Endothelial cell of umbilical vein (primary cell): Measurements from ENCODE around the gene SERBP1. TPM values are rescaled to one million over a fixed set of nuclear protein-coding genes. Genes with fewer than 3 reads are reported as not detected.

Experiments
- BruUV-seq: library from RNA; stranded (reverse); fragments of 400-500 nt; replicated peaks from 2 replicates; lab custom pipeline; 2021; lab: Mats Ljungman, UMichigan
- CTCF ChIA-PET: fragments of 300-600, 350-600 bp; sonication (Branson Sonifier 250); formaldehyde crosslinking; loops from one replicate; lab custom pipeline; 2021; ENCODE audit warnings: antibody characterized with exemption, inconsistent platforms; lab: Charles Lee
- POLR2A ChIA-PET: fragments of 300-600, 350-600 bp; sonication (Branson Sonifier 250); formaldehyde crosslinking; loops from one replicate; lab custom pipeline; 2021; ENCODE audit warnings: antibody characterized with exemption, inconsistent platforms; lab: Charles Lee
- DNase-seq: peaks from one replicate; pipeline ENCODE4 v3.0.0-alpha.2; 2011; ENCODE audit warnings: low read depth, low spot score
- FAIRE-seq: peaks from 2 replicates; lab custom pipeline; 2011; peaks lifted over from hg19 to GRCh38; lab: Jason Lieb, UNC
- H2AFZ ChIP-seq: 2 replicates; pipeline ENCODE4 v1.6.0; 2012; ENCODE audit warnings: low read depth, low read length, control low read depth, inconsistent platforms
- H3K27ac ChIP-seq: 2 replicates; pipeline ENCODE4 v1.5.1; 2011; ENCODE audit warnings: low read depth, mild to moderate bottlenecking, control low read depth, low read length, moderate library complexity; ENCODE audit not compliant: insufficient read depth
- H3K27me3 ChIP-seq, 2 experiments: 2 replicates each; pipeline versions ENCODE4 v1.6.0 to v1.6.1; 2011; ENCODE audit warnings: low read length in 2 of 2, mixed read lengths in 1 of 2; ENCODE audit not compliant: control insufficient read depth in 2 of 2, insufficient read depth in 2 of 2
- H3K36me3 ChIP-seq, 2 experiments: 2 replicates in 1 of 2; 3 replicates in 1 of 2; pipeline ENCODE4 v1.5.1; 2011; ENCODE audit warnings: low read length in 2 of 2, mild to moderate bottlenecking in 1 of 2, moderate library complexity in 1 of 2; ENCODE audit not compliant: control insufficient read depth in 2 of 2, insufficient read depth in 2 of 2; ENCODE audit errors: extremely low read depth in 1 of 2
- H3K4me1 ChIP-seq: 3 replicates; pipeline ENCODE4 v1.5.1; 2011; ENCODE audit warnings: mild to moderate bottlenecking, low read length; ENCODE audit not compliant: control insufficient read depth, insufficient read depth; ENCODE audit errors: extremely low read depth
- H3K4me2 ChIP-seq: 2 replicates; pipeline ENCODE4 v1.6.1; 2011; ENCODE audit warnings: low read length, control low read depth, mixed read lengths; ENCODE audit not compliant: insufficient read depth
- H3K4me3 ChIP-seq, 3 experiments: fragments of 200-600 bp in 1 of 3; sonication (generic), shearing (Covaris generic) in 1 of 3; replicated peaks in 1 of 3; 2 replicates each; pipeline ENCODE4 v1.5.1; 2011 to 2016; ENCODE audit warnings: control low read depth in 3 of 3, low read length in 3 of 3, mild to moderate bottlenecking in 2 of 3, inconsistent platforms in 1 of 3, low read depth in 1 of 3, moderate library complexity in 1 of 3; ENCODE audit not compliant: insufficient read depth in 1 of 3
- H3K79me2 ChIP-seq: 2 replicates; pipeline ENCODE4 v1.6.0; 2012; ENCODE audit warnings: low read length, inconsistent platforms; ENCODE audit not compliant: control insufficient read depth, insufficient read depth
- H3K9ac ChIP-seq: replicated peaks from 2 replicates; pipeline ENCODE3; 2011; ENCODE audit warnings: low read length, control low read depth; ENCODE audit not compliant: insufficient read depth; ENCODE audit errors: extremely low read depth
- H3K9me1 ChIP-seq: replicated peaks from 3 replicates; pipeline ENCODE4 v1.6.0; 2011; ENCODE audit warnings: mild to moderate bottlenecking, low read length; ENCODE audit not compliant: control insufficient read depth, insufficient read depth; ENCODE audit errors: extremely low read depth
- H3K9me3 ChIP-seq: replicated peaks from 2 replicates; pipeline ENCODE4 v1.5.1; 2012; ENCODE audit warnings: low read length, inconsistent platforms; ENCODE audit not compliant: control insufficient read depth, insufficient read depth
- H4K20me1 ChIP-seq: replicated peaks from 2 replicates; pipeline ENCODE3; 2011; ENCODE audit warnings: mild to moderate bottlenecking, low read length; ENCODE audit not compliant: control insufficient read depth, insufficient read depth; ENCODE audit errors: extremely low read depth
- EZH2 ChIP-seq: IDR thresholded peaks from 2 replicates; pipeline ENCODE4 v1.6.1; 2012; ENCODE audit warnings: borderline replicate concordance, low read depth, mild to moderate bottlenecking, moderate library complexity, low read length, inconsistent platforms; ENCODE audit not compliant: severe bottlenecking
- GATA2 ChIP-seq: IDR thresholded peaks from 2 replicates; pipeline ENCODE4 v1.7.0; 2011; ENCODE audit warnings: low read depth, mild to moderate bottlenecking, moderate library complexity, mixed read lengths, low read length; ENCODE audit not compliant: insufficient read length, insufficient read depth
- JUN ChIP-seq: IDR thresholded peaks from 2 replicates; pipeline ENCODE4 v1.6.1; 2011; ENCODE audit warnings: borderline replicate concordance, low read depth; ENCODE audit not compliant: insufficient read length, insufficient read depth
- MYC ChIP-seq: IDR thresholded peaks from one replicate; pipeline ENCODE4 v1.6.1; 2011; ENCODE audit warnings: mild to moderate bottlenecking, low read depth, low read length
- POLR2A ChIP-seq: IDR thresholded peaks from 2 replicates; pipeline ENCODE4 v1.6.1; 2012; ENCODE audit warnings: low read depth, mild to moderate bottlenecking, control low read depth, low read length
- dilution Hi-C: fragments of 300-500 bp; cut with MboI; formaldehyde crosslinking; loops from one replicate; pipeline ENCODE4 v1.15.0; 2019; ENCODE audit warnings: low sequenced_read_pairs; ENCODE audit not compliant: extremely low pct_ligation_motif_present
- intact Hi-C: fragments of 100-400 bp; cut with micrococcal nuclease; formaldehyde crosslinking; loops from one replicate; pipeline ENCODE4 v1.10.0; 2022
- polyA plus RNA-seq, 4 experiments: library from polyadenylated mRNA; depleted of rRNA in 3 of 4; stranded (reverse) in 3 of 4; unstranded in 1 of 4; fragments of >200 nt; gene quantifications; 2 replicates each; pipeline versions ENCODE4 v1.2.1 to v1.2.3, GENCODE V29; 2011 to 2012; ENCODE audit warnings: missing spikeins in 1 of 4
- total RNA-seq: library from RNA; stranded (reverse); gene quantifications from 2 replicates; pipeline ENCODE4 v1.2.3, GENCODE V29; 2021
- TF ChIP-seq, protein P1 (sequence below): IDR thresholded peaks from 2 replicates; pipeline ENCODE4 v1.6.1; 2011; ENCODE audit not compliant: insufficient read depth, insufficient read length
- TF ChIP-seq, protein P2 (sequence below), 2 donors: IDR thresholded peaks; 1 replicate in 1 of 2; 2 replicates in 1 of 2; pipeline ENCODE4 v1.5.1; 2011; ENCODE audit warnings: low read length in 2 of 2, mild to moderate bottlenecking in 2 of 2, moderate library complexity in 2 of 2, control low read depth in 1 of 2, inconsistent platforms in 1 of 2, low read depth in 1 of 2; ENCODE audit not compliant: insufficient read depth in 1 of 2; ENCODE audit errors: extremely low read depth in 1 of 2

Gene SERBP1
- total and polyA plus RNA-seq, 2 donors (not counting 3 experiments of a cell fraction or from before 2014, with no cell fraction given), result 145 to 293 TPM

DNA sequence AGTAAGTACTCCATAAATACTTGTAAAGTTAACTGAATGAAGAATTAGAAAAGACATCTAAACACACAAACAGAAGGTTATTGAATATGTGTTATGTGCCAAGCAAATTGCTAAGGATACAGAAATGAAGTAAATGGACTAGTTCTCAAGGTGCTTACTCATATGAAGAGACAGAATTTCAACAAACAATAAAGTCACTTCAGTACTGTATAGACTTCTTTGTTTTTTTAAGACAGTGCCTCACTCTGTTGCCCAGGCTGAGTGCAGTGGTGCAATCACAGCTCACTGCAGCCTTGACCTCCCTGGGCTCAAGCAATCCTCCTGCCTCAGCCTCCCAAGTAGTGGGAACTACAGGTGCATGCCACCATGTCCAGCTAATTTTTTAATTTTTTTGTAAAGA is 57.3 kb downstream of the SERBP1 start:
- no peaks in the 10 kb centered on the region for H3K4me1 ChIP-seq
- intact Hi-C loops, result no loop called here
- H3K36me3 ChIP-seq, result no peaks in the 10 kb centered on the region
- no peak for DNase-seq
- dilution Hi-C loops, result no loop called here
- BruUV-seq, result no TSS peak
- no peaks in the 10 kb centered on the region for H3K9me1 ChIP-seq
- no peak overlapping the region for H3K9ac ChIP-seq
- POLR2A ChIA-PET, result no interaction called here
- CTCF ChIA-PET, result interaction anchor here (1.1 kb wide), 1 partner anchor 161 kb away, joined by 4 read pairs; no protein-coding TSS in a partner anchor
- no peaks in the 10 kb centered on the region for H3K27me3 ChIP-seq
- H2AFZ ChIP-seq, result no peak overlapping the region
- no peaks in the 10 kb centered on the region for H4K20me1 ChIP-seq
- H3K4me3 ChIP-seq, result no peak overlapping the region
- no peak overlapping the region for H3K27ac ChIP-seq
- FAIRE-seq, result no peak
- H3K4me2 ChIP-seq, result no peak overlapping the region
- no peak for TF ChIP-seq EZH2
- H3K79me2 ChIP-seq, result no peaks in the 10 kb centered on the region
- H3K9me3 ChIP-seq, result no peaks in the 10 kb centered on the region

DNA sequence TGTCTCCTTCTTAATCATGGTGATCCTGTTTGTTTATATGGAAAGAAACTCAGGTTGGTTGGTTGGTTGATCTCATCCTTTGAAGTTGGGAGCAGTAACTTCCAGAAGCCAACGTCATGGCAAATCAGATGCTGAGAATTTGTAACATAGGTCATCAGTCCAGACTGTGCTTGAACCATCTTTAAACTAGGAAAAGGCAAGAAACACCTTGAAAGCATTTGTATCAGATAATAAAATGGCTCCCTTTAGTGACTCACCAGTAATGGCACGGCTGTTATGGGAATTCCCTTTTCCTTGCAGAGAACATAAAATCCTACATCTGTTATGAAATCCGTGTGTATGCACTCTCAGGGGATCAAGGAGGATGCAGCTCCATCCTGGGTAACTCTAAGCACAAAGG is 58.1 kb downstream of the SERBP1 start:
- no peaks in the 10 kb centered on the region for H3K27me3 ChIP-seq
- no peak overlapping the region for H3K4me2 ChIP-seq
- dilution Hi-C loops, result no loop called here
- H3K9me3 ChIP-seq, result no peaks in the 10 kb centered on the region
- H3K27ac ChIP-seq, result no peak overlapping the region
- H3K9me1 ChIP-seq, result no peaks in the 10 kb centered on the region
- H3K36me3 ChIP-seq, result no peaks in the 10 kb centered on the region
- no peak overlapping the region for H3K9ac ChIP-seq
- TF ChIP-seq POLR2A (no peak), MYC (no peak), JUN (no peak), GATA2 (no peak)
- TF ChIP-seq, protein P1, sequence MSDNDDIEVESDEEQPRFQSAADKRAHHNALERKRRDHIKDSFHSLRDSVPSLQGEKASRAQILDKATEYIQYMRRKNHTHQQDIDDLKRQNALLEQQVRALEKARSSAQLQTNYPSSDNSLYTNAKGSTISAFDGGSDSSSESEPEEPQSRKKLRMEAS, result no peak
- TF ChIP-seq, protein P2, sequence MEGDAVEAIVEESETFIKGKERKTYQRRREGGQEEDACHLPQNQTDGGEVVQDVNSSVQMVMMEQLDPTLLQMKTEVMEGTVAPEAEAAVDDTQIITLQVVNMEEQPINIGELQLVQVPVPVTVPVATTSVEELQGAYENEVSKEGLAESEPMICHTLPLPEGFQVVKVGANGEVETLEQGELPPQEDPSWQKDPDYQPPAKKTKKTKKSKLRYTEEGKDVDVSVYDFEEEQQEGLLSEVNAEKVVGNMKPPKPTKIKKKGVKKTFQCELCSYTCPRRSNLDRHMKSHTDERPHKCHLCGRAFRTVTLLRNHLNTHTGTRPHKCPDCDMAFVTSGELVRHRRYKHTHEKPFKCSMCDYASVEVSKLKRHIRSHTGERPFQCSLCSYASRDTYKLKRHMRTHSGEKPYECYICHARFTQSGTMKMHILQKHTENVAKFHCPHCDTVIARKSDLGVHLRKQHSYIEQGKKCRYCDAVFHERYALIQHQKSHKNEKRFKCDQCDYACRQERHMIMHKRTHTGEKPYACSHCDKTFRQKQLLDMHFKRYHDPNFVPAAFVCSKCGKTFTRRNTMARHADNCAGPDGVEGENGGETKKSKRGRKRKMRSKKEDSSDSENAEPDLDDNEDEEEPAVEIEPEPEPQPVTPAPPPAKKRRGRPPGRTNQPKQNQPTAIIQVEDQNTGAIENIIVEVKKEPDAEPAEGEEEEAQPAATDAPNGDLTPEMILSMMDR (IDR thresholded peaks at IDR 0.05; ENCODE audit: extremely low read depth in 1 of 2, insufficient read depth in 1 of 2, low read depth in 1 of 2, low read length in 2 of 2), result no peak
- FAIRE-seq, result no peak
- no peak overlapping the region for H2AFZ ChIP-seq
- DNase-seq, result no peak
- no peaks in the 10 kb centered on the region for H3K79me2 ChIP-seq
- H4K20me1 ChIP-seq, result no peaks in the 10 kb centered on the region
- no peaks in the 10 kb centered on the region for H3K4me1 ChIP-seq
- intact Hi-C loops, result no loop called here
- no peak overlapping the region for H3K4me3 ChIP-seq
- ChIA-PET POLR2A (no interaction called here), CTCF (no interaction called here)
- no TSS peak for BruUV-seq
